GM23338 (cell line): ENCODE measurements around the gene SCLT1. TPM values are rescaled to one million over a fixed set of nuclear protein-coding genes. Genes with fewer than 3 reads are reported as not detected.

Experiments
- ATAC-seq: fragments of 200-7000 bp; cut with Tn5 transposase; 3 replicates; pipeline ENCODE4 v1.9.1; 2020
- DNase-seq: peaks from one replicate; pipeline ENCODE4 v3.0.0-alpha.2; 2015; ENCODE audit warnings: low spot score
- H2AFZ ChIP-seq: fragments of 200-600 bp; sonication (generic); 2 replicates; pipeline ENCODE4 v1.8.0; 2016; ENCODE audit warnings: antibody characterized with exemption, mild to moderate bottlenecking, moderate library complexity
- H3F3A ChIP-seq: fragments of 200-600 bp; sonication (generic); replicated peaks from 2 replicates; pipeline ENCODE4 v1.8.0; 2017; ENCODE audit warnings: antibody characterized with exemption, mixed run types, low read depth
- H3K27ac ChIP-seq: fragments of 200-600 bp; sonication (generic); 2 replicates; pipeline ENCODE4 v1.6.1; 2016; ENCODE audit warnings: low read depth
- H3K27me3 ChIP-seq: fragments of 200-600 bp; sonication (generic); 2 replicates; pipeline ENCODE4 v1.8.0; 2016; ENCODE audit warnings: mild to moderate bottlenecking, mixed run types, moderate library complexity; ENCODE audit not compliant: insufficient read depth
- H3K36me3 ChIP-seq: fragments of 200-600 bp; sonication (generic); 2 replicates; pipeline ENCODE4 v1.8.0; 2016; ENCODE audit warnings: mild to moderate bottlenecking; ENCODE audit not compliant: insufficient read depth
- H3K4me1 ChIP-seq: fragments of 200-600 bp; sonication (generic); 2 replicates; pipeline ENCODE4 v1.8.0; 2016; ENCODE audit warnings: mild to moderate bottlenecking, moderate library complexity; ENCODE audit not compliant: insufficient read depth
- H3K4me2 ChIP-seq: fragments of 200-600 bp; sonication (generic); 2 replicates; pipeline ENCODE4 v1.7.1; 2017; ENCODE audit warnings: mixed run types
- H3K4me3 ChIP-seq: fragments of 200-600 bp; sonication (generic); 2 replicates; pipeline ENCODE4 v1.6.1; 2016; ENCODE audit warnings: mixed run types
- H3K79me2 ChIP-seq: fragments of 200-600 bp; sonication (generic); replicated peaks from 2 replicates; pipeline ENCODE4 v1.8.0; 2017; ENCODE audit warnings: mild to moderate bottlenecking; ENCODE audit not compliant: insufficient read depth
- H3K9me2 ChIP-seq: fragments of 200-600 bp; sonication (generic); 2 replicates; pipeline ENCODE4 v1.8.0; 2017; ENCODE audit not compliant: insufficient read depth
- H4K20me1 ChIP-seq: fragments of 200-600 bp; sonication (generic); replicated peaks from 2 replicates; pipeline ENCODE4 v1.8.0; 2017; ENCODE audit warnings: mild to moderate bottlenecking; ENCODE audit not compliant: insufficient read depth
- H3K27ac Mint-ChIP-seq: 2 replicates; pipeline ENCODE4 v1.8.0; 2020; ENCODE audit warnings: inconsistent platforms, mild to moderate bottlenecking, moderate library complexity, mixed read lengths
- H3K27me3 Mint-ChIP-seq: 3 replicates; pipeline ENCODE4 v1.8.0; 2022; ENCODE audit warnings: low read depth, mild to moderate bottlenecking, moderate library complexity, mixed read lengths, inconsistent platforms; ENCODE audit not compliant: insufficient read depth, poor library complexity
- H3K36me3 Mint-ChIP-seq: 3 replicates; pipeline ENCODE4 v1.8.0; 2021; ENCODE audit warnings: low read depth, mild to moderate bottlenecking, inconsistent platforms, moderate library complexity, mixed read lengths
- H3K4me1 Mint-ChIP-seq: 3 replicates; pipeline ENCODE4 v1.8.0; 2020; ENCODE audit warnings: mild to moderate bottlenecking, inconsistent platforms, mixed read lengths
- H3K4me3 Mint-ChIP-seq: 3 replicates; pipeline ENCODE4 v1.8.0; 2021; ENCODE audit warnings: moderate library complexity, mild to moderate bottlenecking, inconsistent platforms, mixed read lengths
- H3K9me3 Mint-ChIP-seq: 3 replicates; pipeline ENCODE4 v1.8.0; 2020; ENCODE audit warnings: moderate library complexity, mild to moderate bottlenecking, inconsistent platforms, mixed read lengths
- CREB1 ChIP-seq: fragments of 250-450 bp; sonication (Bioruptor Pico); IDR thresholded peaks from 2 replicates; pipeline ENCODE4 v1.5.0; 2020; ENCODE audit warnings: low read depth, mild to moderate bottlenecking, moderate library complexity
- CTCF ChIP-seq, 2 experiments: fragments of 200-600 bp in 1 of 2; sonication (generic) in 1 of 2; conservative IDR thresholded peaks; 2 replicates each; pipeline versions ENCODE4 v1.5.1 to v1.6.1; 2016 to 2017; ENCODE audit warnings: antibody characterized with exemption in 2 of 2, low read depth in 2 of 2, mild to moderate bottlenecking in 2 of 2, moderate library complexity in 1 of 2
- EZH2 ChIP-seq: fragments of 200-600 bp; sonication (generic); IDR thresholded peaks from one replicate; pipeline ENCODE4 v1.8.0; 2017; ENCODE audit warnings: antibody characterized with exemption, mild to moderate bottlenecking, low read depth; ENCODE audit not compliant: unreplicated experiment
- JUNB ChIP-seq: IDR thresholded peaks from one replicate; pipeline ENCODE4 v1.6.1; 2016; ENCODE audit warnings: antibody characterized with exemption; ENCODE audit not compliant: unreplicated experiment
- NANOG ChIP-seq: IDR thresholded peaks from 2 replicates; pipeline ENCODE4 v1.6.1; 2016; ENCODE audit warnings: antibody characterized with exemption, borderline replicate concordance
- POLR2AphosphoS5 ChIP-seq: IDR thresholded peaks from 2 replicates; pipeline ENCODE4 v1.6.1; 2016; ENCODE audit warnings: antibody characterized with exemption, low read depth
- STAT1 ChIP-seq: IDR thresholded peaks from one replicate; pipeline ENCODE4 v1.6.1; 2016; ENCODE audit warnings: antibody characterized with exemption; ENCODE audit not compliant: unreplicated experiment
- ZNF331 ChIP-seq: fragments of 250-450 bp; sonication (Bioruptor Pico); IDR thresholded peaks from 2 replicates; pipeline ENCODE4 v1.5.0; 2020; ENCODE audit warnings: low read depth, mild to moderate bottlenecking, moderate library complexity
- ZNF462 ChIP-seq: fragments of 250-450 bp; sonication (Bioruptor Pico); IDR thresholded peaks from 2 replicates; pipeline ENCODE4 v1.5.0; 2020; ENCODE audit warnings: mild to moderate bottlenecking, moderate library complexity
- polyA plus RNA-seq: library from polyadenylated mRNA; unstranded; fragments of >200 nt; fragmentation: Nextera tagmentation; extraction: Ambion mirVana; gene quantifications from 2 replicates; pipeline ENCODE4 v1.2.1, GENCODE V29; 2016
- total RNA-seq: library from RNA; depleted of rRNA; stranded (reverse); fragments of >200 nt; shearing (Covaris generic); gene quantifications from 2 replicates; pipeline ENCODE4 v1.2.3, GENCODE V29; 2014

The SCLT1 gene
- total and polyA plus RNA-seq, 2 experiments from 2014 or later = 18.5 to 18.9 TPM

- no peaks in the 10 kb centered on the region for H3K9me2 ChIP-seq
- no peak overlapping the region for H3K4me3 Mint-ChIP-seq
- peaks cover 11% of the 10 kb centered on the region for H3K27me3 Mint-ChIP-seq
- peak overlapping the region; percentile 75; the same call in 1 of the 2 replicates for H3K27ac ChIP-seq
- no peaks in the 10 kb centered on the region for H3K27me3 ChIP-seq
- peaks cover 100% of the 10 kb centered on the region for H4K20me1 ChIP-seq
- no peak overlapping the region for H3K27ac Mint-ChIP-seq
- H3K36me3 Mint-ChIP-seq = peaks cover 91% of the 10 kb centered on the region
- peaks cover 75% of the 10 kb centered on the region for H3K4me1 ChIP-seq
- no peak for DNase-seq
- no peak for ATAC-seq
- H2AFZ ChIP-seq = no peak overlapping the region
- peaks cover 100% of the 10 kb centered on the region for H3K79me2 ChIP-seq
- TF ChIP-seq CTCF (conservative IDR thresholded peaks at IDR 0.05; ENCODE audit: low read depth in 2 of 2) (no peak), POLR2AphosphoS5 (0 out of 2 replicates have a peak, but pooled peaks have one; percentile 21)
- peaks cover 36% of the 10 kb centered on the region for H3F3A ChIP-seq
- peak overlapping the region; percentile 18; the same call in 1 of the 2 replicates for H3K4me2 ChIP-seq
- peaks cover 79% of the 10 kb centered on the region for H3K4me1 Mint-ChIP-seq
- H3K9me3 Mint-ChIP-seq = no peaks in the 10 kb centered on the region
- H3K36me3 ChIP-seq = peaks cover 82% of the 10 kb centered on the region
- no peak overlapping the region for H3K4me3 ChIP-seq
Observed at GRCh38 chr4:128837679-128838078, 255.7 kb downstream of the SCLT1 start.

- ATAC-seq (no peak), DNase-seq (no peak)
- H3K27me3 Mint-ChIP-seq = peaks cover 11% of the 10 kb centered on the region
- Histone ChIP-seq H4K20me1 (peaks cover 100% of the 10 kb centered on the region), H3K4me1 (peaks cover 80% of the 10 kb centered on the region), H3F3A (peaks cover 38% of the 10 kb centered on the region), H3K27ac (peak overlapping the region; percentile 63; the same call in 1 of the 2 replicates), H2AFZ (no peak overlapping the region), H3K36me3 (peaks cover 82% of the 10 kb centered on the region), H3K9me2 (no peaks in the 10 kb centered on the region), H3K27me3 (no peaks in the 10 kb centered on the region), H3K79me2 (peaks cover 100% of the 10 kb centered on the region), H3K4me2 (peak overlapping the region; percentile 18; the same call in 1 of the 2 replicates), H3K4me3 (no peak overlapping the region)
- peaks cover 79% of the 10 kb centered on the region for H3K4me1 Mint-ChIP-seq
- H3K9me3 Mint-ChIP-seq = no peaks in the 10 kb centered on the region
- peaks cover 91% of the 10 kb centered on the region for H3K36me3 Mint-ChIP-seq
- H3K27ac Mint-ChIP-seq = no peak overlapping the region
- no peak overlapping the region for H3K4me3 Mint-ChIP-seq
- TF ChIP-seq CREB1 (CRISPR knock-in tag) = no peak
- TF ChIP-seq NANOG = no peak
- TF ChIP-seq JUNB = no peak
- no peak for TF ChIP-seq ZNF331
- TF ChIP-seq POLR2AphosphoS5 = no peak
- TF ChIP-seq CTCF (conservative IDR thresholded peaks at IDR 0.05; ENCODE audit: low read depth in 2 of 2) = no peak
- TF ChIP-seq EZH2 = no peak
- no peak for TF ChIP-seq ZNF462 (CRISPR knock-in tag)
- TF ChIP-seq STAT1 = no peak
Observed at GRCh38 chr4:128837198-128837597, 256.1 kb downstream of the SCLT1 start.
